NCI-H69 (cell line): ENCODE measurements around the gene METTL22.

ENCODE experiments used
- DNase-seq: peaks from one replicate; lab custom pipeline; 2025; lab: John Stamatoyannopoulos, UW

Gene METTL22

DNA sequence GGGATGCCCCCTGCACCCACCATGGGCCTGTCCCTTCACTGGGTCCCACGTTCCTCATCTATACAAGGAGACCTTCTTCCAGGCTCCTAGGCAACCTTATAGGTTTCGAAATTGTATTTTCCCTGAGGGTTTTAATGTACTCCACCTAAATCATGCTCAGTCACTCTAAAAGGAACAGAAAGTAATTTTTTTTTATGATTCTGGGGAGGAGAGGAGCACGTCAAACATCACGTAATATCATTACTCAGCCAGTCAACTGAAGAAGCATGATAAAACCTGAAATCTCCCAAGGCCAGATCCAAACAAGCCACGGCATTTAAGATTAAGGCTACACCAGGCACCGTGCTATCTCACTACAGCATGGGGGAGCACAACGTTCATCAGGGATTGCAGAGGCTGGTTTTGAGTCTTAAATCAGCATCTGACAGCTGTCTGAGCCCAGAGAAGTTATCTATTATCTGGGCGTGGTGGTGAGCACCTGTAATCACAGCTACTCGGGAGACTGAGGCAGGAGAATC is 27.3 kb upstream of the METTL22 start:
- no peak for DNase-seq

DNA sequence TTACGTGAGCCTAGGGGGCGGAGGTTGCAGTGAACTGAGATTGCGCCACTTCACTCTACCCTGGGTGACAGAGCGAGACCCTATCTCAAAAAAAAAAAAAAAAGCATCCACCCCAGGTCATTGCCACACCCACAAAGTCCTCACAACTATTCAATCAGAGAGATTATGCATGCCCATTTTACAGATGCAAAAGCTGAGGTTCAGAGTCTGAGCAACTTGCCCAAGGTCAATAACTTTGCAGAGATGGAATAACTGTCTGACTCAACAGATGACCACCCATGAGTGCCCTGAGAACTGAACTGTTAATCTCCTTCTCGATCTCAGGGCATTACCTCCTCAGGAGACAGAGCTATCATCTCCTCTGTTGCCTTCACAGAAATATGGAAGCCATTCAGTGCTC is 25.7 kb upstream of the METTL22 start:
- no peak for DNase-seq

DNA sequence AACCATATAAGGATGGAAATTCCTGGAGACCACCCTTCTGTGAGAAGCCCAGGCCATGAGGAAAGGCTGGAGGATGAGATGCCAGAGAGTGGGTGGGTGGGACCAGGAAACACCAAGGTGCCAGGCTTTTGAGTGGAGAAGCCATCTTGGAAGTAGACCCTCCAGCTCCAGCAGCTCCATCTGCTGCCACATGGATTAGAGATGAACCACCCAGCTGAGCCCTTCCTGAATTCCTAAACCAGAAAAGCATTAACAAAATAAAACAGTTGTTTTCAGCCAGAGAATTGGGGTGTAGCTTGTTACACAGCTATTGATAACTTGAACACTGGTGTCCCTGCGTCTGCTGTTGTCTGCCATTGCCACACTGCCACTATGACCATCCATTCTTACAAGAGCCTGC is 24.9 kb upstream of the METTL22 start:
- DNase-seq = no peak

DNA sequence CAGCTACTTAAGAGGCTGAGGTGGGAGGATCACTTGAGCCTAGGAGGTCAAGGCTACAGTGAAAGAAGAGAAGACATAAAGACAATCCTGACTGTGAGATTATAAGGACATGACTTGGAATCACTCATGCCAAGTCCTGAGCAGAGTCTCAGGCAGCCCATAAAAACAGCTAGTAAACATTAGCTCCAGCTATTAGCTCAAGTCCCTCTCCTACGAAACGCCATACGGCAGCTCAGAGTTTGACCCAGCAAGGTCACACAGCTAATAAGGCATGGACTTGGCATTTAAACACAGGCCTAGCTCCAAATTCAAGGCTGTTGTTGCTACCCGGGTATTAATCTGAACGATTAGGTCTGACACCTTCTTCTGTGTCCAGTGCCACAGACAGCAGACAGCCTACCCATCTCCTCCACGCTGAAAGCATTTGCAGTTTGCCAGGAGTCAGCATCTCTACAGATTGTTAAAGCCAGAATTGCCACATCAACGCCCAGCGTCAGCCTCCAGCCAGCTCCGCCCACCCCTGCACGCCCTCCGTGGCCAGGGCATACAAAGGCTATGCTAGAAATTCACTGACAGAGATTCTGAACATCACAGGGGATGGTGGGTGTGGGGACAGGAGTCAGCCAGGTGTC is 21.2 kb upstream of the METTL22 start:
- no peak for DNase-seq

DNA sequence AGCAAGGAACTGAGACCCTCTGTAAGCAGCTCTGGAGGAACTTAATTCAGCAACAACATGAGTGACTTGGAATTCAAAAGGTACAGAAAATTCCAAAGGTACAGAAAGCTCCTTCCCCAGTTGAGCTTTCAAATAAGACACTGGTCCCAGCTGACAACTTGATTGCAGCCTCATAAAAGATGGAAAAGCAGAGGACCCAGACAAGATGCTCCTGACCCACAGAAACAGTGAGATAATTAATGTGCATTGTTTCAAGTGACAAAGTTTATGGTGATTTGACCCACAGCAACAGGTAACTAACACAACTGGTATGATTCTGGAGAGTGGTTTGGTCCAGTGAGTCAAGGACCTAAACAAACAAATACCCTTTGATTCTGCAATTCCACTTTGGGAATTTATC is 15.9 kb upstream of the METTL22 start:
- no peak for DNase-seq

DNA sequence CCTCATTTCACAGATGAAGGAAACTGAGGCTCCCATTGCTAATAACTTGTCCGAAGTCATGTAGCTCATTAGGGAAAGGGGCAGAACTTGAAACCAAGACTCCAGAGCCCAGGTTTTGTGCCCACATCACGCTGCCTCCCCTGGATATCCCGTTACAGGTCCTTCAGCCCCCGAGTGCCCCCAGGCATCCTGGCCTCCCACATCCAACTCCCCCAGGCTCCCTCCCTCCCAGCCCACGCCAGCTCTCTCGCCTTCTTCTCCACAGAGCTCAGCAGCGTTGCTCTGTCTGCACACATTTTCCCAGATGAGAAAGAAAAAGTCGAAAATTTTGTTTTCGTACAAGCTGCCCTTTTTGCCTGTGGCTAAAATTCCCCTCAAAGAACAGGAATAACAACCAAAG is 14.3 kb upstream of the METTL22 start:
- DNase-seq = no peak

DNA sequence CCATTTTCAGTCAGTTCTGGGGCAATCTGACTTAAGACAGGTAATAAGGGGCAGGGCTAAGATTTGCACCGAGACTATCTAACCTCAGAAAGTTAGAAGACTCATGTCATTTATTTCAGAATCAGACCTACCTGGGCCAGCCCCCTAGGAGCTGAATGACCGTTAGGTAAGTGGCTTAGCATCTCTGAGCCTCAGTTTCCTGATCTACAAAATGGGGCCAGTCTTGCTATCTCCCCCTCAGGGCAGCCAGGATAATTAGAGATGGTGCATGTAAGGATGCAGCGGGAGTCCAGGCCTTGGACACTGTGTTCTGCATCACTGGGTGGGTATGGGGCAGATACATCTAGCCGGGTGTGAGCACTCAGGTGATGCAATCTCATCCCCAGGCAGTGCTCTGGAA is 10.4 kb upstream of the METTL22 start:
- DNase-seq = no peak

DNA sequence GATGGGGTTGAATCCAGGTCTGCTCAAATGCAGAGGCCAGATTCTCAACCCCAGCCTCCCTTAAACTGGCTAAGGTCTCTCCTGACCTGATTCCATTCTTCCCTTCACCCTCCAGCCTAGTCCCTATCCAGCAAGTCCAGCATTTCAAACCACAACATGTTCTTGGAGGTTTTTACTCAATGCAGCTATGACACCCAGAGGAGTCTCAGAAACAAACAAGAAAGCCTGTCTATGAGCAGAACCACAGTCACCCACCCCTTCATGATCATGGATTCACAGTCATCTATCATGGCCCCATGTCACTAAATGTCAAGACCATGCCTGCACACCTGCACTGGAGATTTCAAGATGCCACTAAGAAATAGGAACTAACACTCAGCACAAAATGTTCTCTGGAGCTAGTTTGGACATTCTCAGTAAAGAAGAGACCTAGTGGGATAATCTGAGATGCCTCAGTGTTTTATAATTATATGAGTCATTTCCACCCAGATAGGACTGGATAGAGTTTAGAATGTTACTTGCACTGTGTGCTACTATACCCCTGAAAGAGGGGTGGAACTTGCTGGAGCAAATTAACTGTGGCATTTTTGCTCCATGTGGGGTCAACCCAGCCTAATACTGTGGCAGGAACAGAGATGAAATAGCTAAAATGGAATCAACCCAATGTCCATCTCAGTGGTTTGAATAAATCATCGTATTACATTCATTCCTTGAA is 9.5 kb upstream of the METTL22 start:
- DNase-seq = no peak

DNA sequence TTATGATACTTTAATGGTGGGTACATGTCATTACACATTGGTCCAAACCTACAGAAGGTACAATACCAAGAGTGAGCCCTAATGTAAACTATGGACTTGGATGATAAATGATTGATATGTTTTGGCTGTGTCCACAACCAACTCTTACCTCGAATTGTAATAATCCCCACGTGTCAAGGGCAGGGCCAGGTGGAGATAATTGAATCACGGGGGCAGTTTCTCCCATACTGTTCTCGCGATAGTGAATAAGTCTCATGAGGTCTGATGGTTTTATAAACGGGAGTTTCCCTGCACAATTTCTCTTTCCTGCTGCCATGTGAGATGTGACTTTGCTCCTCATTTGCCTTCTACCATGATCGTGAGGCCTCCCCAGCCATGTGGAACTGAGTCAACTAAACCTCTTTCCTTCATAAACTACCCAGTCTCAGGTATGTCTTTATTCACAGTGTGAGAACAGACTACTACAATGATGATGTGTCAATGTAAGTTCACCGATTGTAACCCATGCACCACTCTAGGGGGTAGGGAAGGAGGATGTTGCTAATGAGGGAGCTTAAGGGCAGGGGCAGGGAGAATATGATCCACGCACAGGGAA is 7.0 kb upstream of the METTL22 start:
- DNase-seq = no peak

DNA sequence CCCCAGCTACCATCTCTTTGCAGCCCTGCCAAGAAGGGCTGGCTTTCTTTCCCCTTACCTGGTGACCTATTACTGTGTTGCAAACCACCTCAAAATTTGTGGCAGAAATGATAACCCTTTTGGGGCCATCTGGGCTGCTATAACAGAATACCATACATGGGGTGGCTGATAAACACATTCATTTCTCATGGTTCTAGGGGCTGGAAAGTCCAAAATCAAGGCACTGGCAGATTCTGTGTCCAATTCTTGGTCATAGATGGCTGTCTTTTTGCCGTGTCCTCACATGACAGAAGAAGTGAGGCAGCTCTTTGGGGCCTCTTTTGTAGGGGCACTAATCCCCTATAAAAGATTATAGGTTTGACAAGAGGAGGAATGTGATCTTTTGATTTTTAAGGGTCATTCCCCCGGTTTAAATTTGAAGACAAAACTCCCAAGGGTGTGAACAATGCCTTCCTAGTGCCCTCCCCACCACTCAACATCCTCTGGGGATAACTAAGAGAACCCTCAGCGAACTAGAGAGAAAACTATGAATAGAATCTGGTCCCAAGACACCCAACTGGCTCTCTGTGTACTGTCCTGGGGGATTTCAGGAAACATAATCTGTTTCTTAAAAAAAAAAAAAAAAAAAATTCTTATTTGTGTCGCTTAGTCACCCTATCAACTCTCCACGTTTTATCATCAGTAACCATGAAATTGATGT is 1.7 kb upstream of the METTL22 start:
- no peak for DNase-seq

DNA sequence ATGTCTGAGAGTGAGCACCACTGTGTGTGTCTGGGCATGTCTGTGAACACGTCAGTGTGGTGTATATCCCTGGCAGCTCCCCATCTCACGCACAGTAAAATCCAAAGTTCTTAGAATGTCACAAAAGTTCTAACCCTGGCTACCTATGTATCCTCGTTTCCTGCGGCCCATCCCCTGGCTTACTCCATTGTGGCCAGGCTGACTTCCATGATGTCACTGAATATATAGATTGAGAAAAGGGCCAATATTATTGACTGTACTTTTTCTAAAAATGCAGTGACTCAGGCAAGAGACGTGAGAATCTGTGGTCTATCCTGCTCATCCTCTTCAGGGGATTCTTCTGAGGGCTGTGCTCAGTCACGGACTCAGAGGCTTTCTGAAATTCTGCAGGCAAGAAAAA is 963 bp upstream of the METTL22 start:
- no peak for DNase-seq

DNA sequence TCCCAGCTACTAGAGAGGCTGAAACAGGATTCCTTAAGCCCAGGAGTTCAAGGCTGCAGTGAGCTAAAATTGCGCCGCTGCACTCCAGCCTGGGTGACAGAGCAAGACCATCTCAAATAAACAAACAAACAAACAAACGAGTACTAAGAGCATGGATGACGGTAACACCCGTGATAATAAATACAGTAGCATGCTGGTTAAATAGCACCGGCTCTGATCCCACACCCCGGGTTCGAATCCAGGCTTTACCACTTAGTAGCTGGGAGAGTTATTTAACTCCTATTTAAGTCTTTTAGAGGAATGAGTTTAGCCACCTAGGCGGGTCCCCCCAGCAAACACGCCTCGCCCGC is 301 bp upstream of the METTL22 start:
- no peak for DNase-seq

DNA sequence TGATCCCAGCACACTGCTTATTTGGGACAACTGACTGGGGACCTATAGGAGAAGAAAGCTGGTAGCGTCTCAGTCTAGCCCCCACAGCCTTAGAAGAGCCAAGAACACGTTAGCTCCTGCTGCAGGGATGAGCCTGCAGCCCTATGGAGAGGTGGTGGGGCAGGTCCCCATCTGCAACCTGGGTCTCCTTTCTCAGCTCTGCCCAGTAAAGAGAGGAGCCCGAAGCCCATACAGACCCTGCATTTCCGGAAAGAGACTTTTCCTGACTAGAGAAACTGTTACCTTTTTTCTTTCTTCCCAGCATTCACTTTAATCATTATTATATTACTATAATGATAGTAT is 788 bp downstream of the METTL22 start:
- peak; percentile 47 for DNase-seq

DNA sequence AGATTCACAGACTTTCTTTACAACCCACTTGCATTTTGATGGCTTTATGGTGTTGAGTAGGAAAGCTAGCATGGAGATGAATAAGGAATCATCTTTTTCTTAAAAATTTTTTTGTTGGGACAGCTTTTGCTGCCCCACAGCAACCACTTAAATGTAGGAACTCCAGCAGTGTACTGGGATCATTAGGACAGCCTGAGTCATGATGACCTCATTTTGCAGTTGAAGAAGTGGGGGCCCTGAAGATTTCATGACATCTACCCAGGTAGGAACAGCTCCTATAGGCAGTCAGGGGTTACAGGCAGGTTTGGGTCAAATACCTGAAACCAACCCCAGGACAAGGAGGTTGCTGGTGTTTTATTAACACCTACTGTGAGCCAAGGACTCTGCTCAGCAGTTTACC is 2.1 kb downstream of the METTL22 start:
- DNase-seq = no peak

DNA sequence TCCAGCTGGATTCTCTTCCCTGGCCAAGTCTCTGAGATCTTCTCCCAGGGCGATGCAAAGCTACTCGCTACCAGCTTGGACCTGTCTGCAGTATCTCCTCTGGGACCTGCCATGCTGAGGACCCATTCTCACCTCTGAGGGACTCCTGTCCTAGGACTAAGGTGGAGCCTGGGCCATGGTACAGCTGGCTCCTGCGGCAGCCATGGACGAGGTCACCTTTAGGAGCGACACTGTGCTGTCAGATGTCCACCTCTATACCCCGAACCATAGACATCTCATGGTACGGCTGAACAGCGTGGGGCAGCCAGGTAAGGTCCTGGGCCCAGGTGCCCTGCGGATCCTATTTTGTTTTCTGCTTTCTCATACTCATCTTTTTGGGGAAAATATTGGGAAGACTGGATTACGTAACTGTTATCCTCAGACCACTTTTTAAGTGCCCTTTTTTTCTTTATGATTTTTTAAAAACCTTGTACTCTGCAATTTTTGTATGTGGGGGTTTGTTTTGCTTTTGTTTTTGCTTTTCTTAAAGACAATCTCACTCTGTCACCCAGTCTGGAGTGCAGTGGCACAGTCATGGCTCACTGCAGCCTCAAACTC is 4.1 kb downstream of the METTL22 start:
- DNase-seq = no peak

DNA sequence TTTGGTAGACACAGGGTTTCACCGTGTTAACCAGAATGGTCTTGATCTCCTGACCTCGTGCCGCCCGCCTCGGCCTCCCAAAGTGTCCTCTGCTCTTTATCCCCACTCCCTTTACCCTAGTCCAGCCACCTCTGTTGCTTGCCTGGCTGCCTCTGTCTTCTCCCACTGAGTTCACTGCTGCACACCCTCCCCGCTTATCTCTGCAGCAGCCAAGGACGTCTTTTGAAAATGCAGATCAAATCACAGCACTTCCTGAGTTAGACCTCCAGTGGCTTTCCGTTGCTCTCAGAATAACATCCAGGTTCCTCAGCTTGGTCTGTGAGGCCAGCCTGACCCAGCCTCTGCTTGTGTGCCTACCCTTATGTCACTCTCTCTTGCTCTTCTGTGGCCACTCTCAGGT is 5.4 kb downstream of the METTL22 start:
- DNase-seq = no peak

DNA sequence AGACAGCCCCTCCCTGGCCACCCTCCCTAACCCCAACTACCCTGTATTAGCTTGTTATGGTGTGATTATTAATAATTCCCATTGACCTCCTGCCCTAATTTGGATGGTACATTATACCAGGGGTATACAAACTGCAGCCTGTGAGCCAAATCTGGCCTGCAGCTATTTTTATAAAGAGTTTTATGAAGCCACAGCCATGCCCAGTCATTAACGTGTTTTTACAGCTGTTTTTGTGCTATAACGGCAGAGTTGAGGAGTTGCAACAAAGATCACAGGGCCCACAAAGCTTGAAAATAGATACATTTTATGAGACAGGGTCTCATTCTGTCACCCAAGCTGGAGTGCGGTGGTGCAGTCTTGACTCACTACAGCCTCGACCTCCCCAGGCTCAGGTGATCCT is 6.0 kb downstream of the METTL22 start:
- DNase-seq = no peak

DNA sequence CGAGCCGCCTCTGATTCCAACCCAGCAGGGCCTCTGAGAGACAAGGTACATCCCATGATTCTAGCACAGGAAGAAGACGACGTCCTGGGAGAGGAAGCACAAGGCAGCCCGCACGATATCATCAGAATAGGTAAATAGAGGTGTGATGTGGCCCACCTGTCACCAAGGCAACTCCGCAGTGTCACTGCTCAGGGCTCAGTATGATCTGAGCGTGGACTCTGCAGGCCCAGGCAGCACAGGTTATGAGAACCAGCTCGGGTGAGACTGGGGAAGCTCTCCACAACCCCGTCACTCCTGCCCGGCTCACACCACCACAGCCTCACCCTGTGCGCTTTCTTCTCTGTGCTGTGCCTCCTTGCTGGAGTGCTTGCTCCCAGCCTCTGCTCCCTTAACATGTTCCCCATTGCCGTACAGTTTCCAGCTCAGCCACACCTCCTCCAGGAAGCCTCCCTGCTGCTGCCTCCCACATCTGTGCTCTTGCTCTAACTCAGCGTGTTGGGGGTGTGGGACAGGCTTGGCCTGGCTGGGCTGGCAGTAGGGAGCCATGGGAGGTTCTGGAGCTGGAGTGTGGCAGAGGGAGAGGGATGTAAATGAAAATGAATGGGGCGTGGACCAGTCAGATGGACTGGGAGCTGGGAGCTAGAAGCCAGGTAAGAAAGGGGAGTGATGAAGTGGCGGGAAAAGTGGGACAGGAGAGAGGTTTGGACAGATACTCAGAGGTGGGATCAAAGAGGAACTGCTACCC is 7.7 kb downstream of the METTL22 start:
- no peak for DNase-seq

DNA sequence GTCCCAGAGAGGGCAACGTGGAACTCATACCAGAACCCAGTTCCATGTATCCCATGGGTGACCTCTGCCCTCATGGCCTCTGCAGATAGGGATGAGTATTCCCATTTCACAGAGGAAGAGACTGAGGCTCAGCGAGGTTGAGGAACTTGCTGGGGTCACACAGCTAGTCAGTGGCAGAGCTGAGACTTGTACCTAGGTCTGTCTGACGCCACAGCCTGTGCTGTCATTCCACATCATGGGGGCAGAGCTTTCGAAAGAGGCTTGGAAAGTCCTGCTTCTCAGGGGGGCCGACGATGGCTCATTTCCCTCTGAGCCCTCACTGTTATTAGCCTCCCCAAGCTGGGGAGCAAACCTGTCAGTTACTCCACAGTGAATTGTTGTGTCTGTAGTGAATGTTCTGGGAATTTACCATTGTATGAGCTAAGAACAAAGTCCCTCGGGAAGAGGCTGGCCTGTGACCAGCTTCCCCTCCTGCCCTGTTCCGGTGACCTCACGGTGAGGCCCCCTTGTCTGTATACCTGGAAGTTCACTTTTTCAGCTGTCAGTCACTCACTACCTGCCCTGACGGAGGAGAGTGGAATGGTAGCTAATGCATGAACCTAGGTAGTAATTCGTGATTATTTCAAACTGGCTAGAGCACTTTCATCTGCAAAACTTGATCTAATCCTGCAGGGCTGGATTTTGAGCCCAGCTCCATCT is 8.9 kb downstream of the METTL22 start:
- DNase-seq = no peak

DNA sequence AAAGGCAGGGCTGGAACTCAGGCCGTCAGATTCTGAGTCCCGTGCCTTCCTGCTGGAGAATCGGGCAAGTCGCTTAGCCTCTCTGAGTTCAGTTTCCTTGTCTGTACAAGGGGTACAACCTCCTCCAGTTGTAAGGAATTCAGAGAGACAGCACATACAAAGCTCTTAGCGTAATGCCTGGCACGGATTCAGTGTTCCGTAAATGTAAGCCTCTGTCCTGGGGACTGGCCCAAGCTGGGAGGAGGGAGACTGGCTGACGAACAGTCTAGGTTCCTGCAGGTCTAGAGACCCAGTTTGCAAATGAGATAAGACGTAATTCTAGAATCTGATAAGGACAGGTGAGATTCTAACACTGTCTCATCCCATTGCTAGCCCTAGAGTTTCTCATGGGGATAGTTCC is 9.9 kb downstream of the METTL22 start:
- no peak for DNase-seq

DNA sequence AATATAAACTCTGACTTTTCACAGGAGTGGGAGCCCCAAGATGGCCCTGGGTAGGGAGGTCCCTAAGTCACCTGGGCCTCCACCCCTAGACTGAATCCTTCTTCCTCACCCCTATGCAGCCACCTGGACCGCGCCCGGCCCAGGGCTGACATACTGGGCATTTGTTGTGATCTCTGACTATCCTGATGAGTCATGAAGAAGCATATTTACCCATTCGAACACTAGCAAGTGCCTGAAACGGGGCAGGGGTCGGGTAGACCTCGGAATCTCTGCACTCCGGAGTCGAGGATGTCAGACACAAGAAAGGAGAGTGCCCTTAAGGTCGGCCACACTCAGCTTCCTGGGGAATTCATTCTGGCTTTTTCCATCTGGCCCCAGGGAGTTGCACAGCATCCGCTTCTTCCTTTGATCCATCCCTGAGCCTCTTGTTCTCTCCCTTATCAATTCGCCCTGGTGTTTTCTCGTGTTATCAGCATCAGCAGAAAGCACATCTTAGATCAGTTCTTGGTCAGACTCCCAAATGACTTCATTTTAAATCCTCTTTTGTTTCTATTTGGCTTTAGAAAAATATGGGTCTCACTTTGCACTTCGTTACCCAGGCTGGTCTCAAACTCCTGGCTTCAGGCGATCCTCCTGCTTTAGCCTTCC is 10.4 kb downstream of the METTL22 start:
- no peak for DNase-seq
